C1 segment of cervical spinal cord (tissue), 14 donors: ENCODE measurements around the gene CLIC2.
"Not testable (repeated sequence)": the region's sequence is repeated elsewhere in the genome, so short reads cannot be mapped to it uniquely, and the experiment has no call there.

Experiments used
- DNase-seq, 14 donors: peaks; one replicate each; lab custom pipeline; 2025; lab: John Stamatoyannopoulos, UW

Gene CLIC2

DNA sequence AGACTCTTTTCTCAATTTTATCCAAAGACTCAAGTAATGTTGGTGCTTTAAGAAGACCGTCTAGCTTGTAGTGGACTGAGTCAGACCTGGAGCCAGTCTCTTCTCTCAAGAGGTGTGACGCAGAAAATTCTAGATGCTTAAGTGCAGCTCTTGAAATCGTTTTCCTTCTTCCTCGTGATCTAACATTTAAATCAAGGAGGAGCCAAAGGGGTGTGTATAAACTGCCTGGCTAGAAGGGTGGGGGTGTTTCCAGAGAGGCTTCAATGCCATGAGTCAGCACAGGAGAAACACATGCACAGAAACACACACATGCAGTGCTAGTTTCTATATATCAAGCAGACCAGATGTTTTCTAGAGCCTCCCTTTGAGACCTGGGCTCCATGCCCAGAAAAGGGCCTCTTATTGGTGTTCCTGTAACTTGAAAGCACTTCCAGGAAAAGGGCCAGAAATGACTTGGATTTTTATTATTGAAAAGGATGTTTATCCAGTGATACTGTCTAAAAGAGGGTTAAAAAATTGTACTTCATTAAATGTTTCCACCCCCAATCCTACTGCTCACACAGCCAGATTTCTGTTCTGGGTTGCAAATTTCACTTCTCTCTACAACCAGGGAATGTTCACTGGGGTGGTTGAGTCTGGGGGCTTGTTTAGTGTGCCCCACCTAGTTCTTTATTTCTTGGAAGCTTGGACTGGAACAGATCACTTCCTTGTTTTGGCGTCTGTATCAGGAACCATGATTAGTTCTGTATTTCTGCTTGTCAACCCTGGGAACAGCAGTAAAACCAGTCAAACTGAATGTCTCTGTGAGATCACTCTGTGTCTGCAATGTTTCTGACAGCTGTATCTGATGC lies at the start of gene CLIC2:
TSS of gene CLIC2 (minus strand) at position 129 of the 851 bp plus-strand sequence. CDS start 187 bp downstream, outside the sequence.
- DNase-seq, result no peak

DNA sequence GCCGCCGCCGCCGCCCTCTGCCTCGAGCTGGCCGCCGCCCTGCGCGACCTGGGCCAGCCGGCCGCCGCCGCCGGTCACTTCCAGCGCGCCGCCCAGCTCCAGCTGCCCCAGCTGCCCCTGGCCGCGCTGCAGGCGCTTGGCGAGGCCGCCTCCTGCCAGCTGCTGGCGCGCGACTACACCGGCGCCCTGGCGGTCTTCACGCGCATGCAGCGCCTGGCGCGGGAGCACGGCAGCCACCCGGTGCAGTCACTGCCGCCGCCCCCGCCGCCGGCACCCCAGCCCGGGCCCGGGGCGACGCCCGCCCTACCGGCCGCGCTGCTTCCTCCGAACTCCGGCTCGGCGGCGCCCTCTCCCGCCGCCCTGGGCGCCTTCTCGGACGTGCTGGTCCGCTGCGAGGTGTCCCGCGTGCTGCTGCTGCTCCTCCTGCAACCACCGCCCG lies 48.1 kb upstream of the CLIC2 start:
- DNase-seq, result not testable (repeated sequence)

DNA sequence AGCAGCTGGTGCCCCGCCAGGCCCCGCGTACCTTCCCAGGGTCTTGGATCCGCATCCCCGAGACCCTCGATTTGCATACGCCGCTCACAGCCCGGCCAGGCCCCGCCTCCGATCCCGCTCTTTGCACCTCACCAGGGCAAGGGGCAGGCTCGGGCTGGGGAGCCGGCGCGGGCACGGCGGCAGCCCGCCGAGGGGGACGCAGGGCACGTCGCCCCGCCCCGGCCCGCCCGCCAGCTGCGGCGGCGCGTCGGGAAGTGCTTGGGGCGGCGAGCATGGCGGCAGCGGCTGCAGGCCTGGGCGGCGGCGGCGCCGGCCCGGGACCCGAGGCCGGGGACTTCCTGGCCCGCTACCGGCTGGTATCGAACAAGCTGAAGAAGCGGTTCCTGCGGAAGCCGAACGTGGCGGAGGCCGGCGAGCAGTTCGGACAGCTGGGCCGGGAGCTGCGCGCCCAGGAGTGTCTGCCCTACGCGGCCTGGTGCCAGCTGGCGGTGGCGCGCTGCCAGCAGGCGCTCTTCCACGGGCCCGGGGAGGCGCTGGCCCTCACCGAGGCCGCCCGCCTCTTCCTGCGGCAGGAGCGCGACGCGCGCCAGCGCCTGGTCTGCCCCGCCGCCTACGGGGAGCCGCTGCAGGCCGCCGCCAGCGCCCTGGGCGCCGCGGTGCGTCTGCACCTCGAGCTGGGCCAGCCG lies 47.6 kb upstream of the CLIC2 start, which contains the start of gene F8A2:
TSS of gene F8A2 (plus strand) at position 253 of the 686 bp plus-strand sequence. CDS start at position 273, 20 bp downstream.
- DNase-seq, result not testable (repeated sequence)

DNA sequence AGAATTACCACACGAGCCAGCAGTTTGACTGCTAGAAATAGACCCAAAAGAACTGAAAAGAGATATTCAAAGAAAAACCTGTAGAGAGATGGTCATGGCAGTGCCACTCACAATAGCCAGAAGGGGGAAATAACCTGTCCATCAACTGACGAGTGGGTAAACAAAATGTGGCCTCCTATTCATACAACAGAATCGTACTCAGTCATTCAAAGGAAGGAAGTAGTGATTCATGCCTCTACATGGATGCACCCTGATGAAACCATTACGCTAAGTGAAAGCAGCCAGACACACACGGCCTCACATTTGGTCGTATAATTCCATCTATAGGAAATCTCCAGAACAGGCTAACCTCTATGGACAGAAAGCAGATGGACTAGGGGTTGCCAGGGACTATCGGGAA lies 45.4 kb upstream of the CLIC2 start:
- DNase-seq, result not testable (repeated sequence)

DNA sequence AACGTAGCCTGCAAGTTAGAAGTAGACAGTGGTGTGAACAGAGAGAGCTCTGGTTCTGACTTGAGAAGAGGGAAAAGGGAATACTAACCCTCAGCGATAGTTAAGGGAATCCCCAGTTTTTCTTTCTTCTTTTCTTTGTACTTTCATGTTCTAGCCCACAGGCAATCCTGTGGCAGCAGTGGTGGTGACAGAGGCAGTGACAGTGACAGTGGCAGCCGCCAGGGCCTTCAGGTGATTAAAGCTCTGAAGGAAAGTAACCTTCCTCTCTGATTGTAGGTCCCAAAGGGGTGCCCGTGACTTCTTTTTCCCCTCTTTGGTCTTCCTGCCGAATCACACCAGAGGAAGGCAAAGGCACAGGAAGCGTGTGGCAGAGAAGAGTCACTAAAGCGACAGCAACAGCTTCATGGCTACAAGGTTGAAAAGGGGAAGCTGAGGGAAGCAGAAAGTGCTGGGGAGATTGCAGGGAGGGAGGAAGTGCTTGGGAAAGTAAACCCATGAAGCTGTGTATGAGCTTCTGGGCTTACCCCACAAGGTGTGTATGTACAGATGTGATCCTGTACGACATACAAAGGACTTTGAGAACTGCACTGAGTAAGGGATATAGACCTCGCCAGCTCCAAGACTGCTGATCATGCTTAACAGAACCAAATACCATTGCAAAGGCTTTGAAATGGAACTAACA lies 39.5 kb upstream of the CLIC2 start:
- not testable (repeated sequence) for DNase-seq

DNA sequence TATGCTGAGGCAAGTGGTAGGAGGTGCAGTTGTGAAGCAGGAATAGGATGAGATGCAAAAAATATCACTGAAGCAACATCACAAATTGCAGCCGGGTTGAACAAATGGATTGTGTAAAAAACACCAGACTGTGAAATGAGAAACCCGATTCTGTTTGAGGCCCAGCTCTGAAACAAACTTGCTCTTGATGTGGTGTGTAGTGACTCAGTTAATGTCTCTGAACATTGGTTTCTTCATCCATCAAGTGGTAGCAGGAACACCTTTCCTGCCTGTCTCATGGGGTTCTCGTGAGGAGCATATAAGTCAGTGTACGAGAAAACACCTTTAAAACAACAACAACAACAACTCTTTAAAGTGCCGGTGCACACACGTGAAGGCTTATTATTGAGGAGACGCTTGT lies 29.3 kb upstream of the CLIC2 start:
- not testable (repeated sequence) for DNase-seq

DNA sequence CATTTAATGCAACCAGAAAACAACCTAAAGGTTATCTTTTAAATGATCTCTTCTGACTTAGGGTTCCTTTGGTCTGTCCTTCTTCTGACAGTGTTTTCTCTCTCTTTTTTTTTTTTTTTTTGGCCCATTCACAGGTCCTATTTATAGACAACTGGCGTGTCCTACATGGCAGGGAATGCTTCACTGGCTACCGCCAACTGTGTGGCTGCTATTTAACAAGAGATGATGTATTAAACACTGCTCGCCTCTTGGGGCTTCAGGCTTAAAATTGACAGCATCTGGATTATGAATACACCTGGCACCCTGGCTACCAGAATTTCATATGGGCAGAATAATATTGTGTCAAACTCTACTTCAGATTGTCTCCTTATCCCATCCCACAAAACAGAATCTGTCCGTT lies 15.0 kb upstream of the CLIC2 start:
- not testable (repeated sequence) for DNase-seq

DNA sequence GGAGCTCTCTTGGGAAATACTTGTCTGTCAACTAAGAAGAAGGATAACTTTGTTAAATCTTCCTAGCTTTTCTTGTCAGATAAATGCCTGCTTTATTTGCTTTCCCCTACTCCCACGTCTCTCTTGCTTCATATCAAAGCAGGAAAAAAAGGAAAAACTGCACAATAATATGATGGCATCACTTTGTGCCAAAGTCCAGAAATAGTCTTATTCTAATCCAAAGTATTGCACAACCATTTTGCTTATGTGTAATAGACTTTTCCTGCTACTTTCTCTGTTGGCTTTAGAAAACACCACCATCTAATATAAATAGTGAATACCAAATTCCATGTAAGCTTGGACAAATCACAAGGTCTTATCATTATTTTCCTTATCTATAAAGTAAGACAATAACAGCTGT lies 11.3 kb upstream of the CLIC2 start:
- not testable (repeated sequence) for DNase-seq

DNA sequence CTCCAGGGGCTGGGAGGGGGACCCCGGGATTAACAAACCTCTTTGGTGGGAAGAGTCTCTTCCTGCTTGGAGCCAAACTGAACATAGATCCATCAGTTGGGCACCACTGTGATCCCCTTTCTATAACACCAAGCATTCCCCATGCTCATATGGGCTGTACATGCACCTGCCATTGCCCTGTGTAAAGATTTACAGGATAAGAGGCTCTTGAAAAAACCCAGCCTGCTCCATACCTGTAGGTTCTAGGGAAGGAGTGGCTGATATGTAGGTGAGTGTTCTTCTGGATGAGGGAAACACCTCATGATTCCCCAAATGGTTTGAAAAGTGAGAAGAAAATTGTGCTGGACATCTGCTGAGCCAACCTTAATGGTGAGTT lies 911 bp upstream of the CLIC2 start:
- DNase-seq, result not testable (repeated sequence)

DNA sequence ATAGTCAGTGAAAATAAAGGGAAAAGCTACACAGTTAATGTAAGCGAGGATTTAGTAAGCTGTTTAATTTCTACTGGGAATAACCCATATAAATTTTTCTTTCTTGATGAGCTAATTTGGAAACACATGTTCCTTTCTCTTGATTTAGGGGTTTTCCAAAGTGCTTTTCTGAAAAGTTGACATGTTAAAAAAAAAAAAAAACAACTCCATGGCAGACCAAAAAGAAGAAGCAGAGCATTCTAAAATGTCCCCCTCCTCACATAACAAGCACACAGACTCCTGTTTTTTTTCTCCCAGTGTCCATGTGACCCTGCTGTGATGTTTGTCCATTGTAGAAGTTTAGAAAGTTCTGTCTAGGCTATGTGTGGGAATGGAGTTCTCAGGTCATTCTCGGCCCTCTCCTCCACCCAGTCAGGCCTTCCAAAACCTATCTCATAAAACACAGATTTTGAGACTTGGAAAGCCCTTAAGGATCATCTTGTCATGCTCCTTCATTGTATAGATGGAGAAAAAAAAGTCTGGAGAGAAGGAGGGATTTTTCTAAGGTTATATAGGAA lies 792 bp downstream of the CLIC2 start:
- no peak for DNase-seq

DNA sequence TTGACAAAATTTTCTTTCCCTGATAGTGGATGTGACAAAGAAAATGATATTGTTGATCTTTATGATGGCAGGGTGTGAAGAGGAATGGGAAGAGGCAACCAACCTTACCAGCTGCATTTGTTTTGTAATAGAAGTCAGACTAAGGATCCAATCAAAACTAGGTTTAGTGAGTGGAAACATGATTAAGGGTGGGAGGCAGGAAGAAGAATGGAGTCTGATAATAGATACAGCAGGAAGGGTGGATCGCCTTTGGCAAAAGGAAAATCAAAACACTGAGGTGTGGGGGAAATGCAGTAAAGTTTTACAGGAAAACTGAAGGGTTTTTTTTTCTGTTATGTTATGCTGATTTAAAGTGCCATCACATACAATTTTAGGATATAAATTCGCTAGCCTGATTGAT lies 3.4 kb downstream of the CLIC2 start:
- DNase-seq, result no peak

DNA sequence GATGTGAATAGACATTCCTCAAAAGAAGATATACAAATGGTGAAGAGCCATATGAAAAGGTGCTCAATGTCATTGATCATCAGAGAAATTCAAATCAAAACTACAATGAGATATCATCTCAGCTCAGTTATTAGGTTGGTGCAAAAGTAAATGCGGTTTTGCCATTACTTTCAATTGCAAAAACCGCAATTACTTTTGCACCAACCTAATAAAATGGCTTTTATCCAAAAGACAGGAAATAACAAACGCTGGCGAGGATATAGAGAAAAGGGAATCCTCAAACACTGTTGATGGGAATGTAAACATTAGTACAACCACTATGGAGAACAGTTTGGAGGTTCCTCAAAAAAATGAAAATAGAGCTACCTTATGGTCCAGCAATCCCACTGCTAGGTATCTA lies 5.1 kb downstream of the CLIC2 start:
- DNase-seq, result no peak

DNA sequence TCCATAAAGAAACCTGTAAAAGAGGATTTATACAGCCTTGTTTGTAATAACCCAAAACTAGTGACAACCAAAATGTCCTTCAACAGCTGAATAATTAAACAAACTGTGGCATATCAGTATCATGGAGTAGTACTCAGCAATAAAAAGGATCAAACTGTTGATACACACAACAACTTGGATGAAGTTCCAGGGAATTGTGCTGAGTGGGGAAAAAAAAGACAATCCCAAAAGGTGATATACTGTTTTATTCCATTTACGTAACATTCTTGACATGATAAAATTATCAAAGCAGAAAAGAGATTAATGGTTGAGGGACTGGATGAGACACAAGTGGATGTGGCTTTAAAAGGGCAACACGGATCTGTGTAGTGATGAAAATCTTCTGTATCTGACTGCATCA lies 7.8 kb downstream of the CLIC2 start:
- no peak for DNase-seq

DNA sequence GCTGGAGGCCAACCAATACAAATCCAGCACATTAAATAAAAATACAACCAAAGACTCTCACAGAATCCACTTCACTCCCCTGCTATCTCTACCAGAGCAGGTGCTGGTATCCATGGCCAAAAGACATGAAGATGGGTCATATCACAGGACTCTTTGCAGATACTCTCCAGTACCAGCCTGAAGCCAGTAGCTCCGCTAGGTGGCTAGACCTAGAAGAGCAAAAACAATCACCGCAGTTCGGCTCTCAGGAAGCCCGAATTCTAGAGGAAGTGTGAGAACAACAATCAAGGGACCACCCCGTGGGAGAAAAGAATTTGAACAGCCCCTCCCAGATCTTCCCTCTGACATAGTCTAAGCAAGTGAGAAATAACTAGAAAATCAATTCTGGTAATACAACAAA lies 20.2 kb downstream of the CLIC2 start:
- DNase-seq, result no peak

DNA sequence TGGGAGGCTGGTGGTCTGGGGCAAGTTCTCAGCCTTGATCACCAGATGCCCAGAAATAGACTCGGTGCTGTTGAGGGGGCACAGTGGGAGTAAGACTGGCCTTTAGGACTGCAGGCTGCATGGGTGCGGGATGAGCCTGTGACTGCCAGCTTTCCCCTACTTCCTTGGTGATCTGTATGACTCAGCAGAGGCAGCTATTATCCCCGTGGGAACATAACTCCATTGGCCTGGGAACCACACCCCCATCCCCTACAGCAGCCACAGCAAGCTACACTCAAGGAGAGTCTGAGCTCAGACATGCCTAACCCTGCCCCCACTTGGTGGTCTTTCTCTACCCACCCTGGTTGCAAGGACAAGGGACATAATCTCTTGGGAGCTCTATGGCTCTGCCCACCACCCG lies 20.6 kb downstream of the CLIC2 start:
- no peak for DNase-seq

DNA sequence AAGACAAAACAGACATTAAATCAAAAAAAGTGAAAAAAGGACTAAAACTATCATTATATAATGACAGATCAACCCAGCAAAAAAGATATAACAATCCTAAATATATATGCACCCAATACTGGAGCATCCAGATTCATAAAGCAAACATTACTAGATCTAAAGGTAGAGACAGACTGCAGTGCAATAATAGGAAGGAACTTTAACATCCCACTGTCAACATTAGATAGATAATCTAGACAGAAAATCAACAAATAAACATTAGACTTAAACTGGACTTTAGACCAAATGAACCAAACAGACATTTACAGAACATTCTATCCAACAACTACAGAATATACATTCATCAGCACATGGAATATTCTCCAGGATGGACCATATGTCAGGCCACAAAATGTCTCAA lies 40.6 kb downstream of the CLIC2 start:
- DNase-seq, result no peak

DNA sequence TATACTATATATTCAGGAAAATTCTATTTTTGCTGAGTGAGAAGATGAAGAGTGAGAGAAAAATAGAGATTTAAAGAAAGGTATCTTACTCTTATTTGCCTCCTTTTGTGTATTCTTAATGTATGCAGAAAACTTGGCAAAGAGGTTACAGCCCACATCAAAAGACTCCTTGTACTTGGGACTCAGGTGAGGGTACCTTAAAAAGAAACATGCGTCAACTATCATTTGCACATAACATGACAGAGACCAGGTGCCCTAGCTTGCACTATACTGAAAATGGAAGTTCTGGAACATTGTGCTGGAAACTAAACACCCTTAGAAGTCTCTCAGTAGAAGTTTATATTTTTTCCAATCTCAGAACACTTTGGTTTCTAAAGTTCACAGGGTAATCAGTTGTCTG lies 54.5 kb downstream of the CLIC2 start:
- no peak for DNase-seq

DNA sequence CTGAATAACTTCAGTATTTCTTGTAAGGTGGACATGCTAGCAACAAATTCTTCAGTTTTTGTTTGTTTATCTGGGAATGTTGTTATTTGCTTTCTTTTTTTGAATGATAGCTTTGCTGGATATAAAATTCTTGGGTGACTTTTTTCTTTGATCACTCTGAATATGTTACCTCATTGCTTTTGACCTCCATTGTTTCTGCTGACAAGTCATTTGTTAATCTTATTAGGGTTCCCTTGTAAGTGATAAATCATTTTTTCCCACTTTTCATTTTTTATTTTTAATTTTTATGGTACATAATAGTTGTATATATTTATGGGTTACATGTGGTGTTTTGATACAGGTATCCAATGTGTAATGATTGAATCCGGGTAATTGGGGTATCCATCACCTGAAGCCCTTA lies 63.4 kb downstream of the CLIC2 start:
- no peak for DNase-seq

DNA sequence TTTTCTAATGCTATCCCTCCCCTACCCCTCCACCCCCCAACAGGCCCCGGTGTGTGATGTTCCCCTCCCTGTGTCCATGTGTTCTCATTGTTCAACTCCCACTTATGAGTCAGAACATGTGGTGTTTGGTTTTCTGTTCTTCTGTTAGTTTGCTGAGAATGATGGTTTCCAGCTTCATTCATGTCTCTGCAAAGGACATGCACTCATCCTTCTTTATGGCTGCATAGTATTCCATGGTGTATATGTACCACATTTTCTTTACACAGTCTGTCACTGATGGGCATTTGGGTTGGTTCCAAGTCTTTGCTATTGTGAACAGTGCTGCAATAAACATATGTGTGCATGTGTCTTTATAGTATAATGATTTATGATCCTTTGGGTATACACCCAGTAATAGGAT lies 66.4 kb downstream of the CLIC2 start:
- not testable (repeated sequence) for DNase-seq

DNA sequence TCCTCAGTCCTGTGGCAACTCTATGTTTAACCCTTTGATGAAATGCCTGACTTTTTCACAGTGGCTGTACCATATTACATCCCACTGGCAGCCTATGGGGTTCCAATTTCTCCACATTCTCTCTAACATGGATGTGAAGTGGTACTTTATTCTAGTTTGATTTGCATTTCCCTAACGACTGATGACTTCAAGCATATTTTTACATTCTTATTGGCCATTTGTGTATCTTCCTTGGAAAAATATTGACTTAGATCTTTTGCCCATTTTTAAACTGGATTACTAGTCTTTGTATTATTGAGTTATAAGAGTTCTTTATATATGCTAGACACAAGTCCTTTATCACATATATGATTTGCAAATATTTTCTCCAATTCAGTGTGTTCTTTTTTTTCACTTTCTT lies 68.0 kb downstream of the CLIC2 start:
- no peak for DNase-seq

DNA sequence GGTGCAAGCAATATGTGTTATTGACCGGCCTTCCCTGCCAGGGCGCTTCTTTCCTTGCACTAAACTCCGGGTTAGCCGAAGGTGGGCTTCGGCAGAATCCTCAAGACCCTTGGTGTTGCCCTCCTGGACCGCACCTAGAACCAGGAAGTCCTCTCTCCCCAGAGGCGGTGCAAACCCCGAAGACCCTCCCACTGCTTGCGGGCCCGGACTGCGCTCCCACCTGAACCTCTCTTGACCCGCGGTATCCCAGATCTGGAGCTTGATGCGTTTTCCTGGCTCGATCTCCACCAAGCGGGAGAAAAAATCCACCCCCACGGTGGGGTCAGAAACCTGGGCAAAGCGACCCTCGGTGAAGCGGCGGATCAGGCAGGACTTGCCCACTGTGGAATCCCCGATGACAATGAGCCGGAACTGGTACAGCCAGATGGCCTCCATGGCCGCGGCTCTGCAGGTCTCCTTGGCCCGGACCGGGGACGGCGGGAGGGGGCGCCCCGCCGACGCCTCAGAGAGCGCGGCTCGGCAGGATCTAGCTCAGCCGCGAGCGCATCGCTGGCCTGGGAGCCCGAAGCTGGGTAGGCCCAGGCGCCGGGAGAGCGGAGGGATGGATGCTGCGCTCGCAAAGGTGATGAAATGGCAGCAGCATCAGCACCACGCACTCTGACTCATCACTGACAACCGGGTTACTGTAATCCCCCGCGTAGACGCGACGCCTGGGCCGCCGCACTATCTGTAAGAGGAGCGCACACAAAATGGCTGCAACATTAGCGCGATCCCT lies 70.4 kb downstream of the CLIC2 start, which contains the start of gene RAB39B:
TSS of gene RAB39B (minus strand) at position 638 of the 775 bp plus-strand sequence. CDS start at position 435, 203 bp downstream.
- peak in 12 of 14 donors; percentile 14 to 77 (median 36) for DNase-seq
